Bronchus fibroblast of lung (primary cell): ENCODE results near the gene SLC39A5. TPM values are rescaled to one million over a fixed set of nuclear protein-coding genes. Genes with fewer than 3 reads are reported as not detected.

Source experiments
- total RNA-seq: library from RNA; depleted of rRNA; stranded (reverse); fragments of >200 nt; gene quantifications from 2 replicates; pipeline ENCODE4 v1.2.3, GENCODE V29; 2015

Gene SLC39A5
- total RNA-seq = 0.15 TPM in 1 of 2 replicates, not detected in the other

GRCh38 chr12:56229916-56230431 is at the start of gene SLC39A5:
SLC39A5 (plus strand) TSS chr12:56230051; CDS start chr12:56231275, 1,224 bp downstream.

GRCh38 chr12:56189099-56189917 is 40.5 kb upstream of the SLC39A5 start, which contains the start of gene SMARCC2:
SMARCC2 (minus strand) TSS chr12:56189483; CDS start chr12:56189461, 22 bp downstream.

GRCh38 chr12:56221757-56222530 is 7.9 kb upstream of the SLC39A5 start, which contains the start of gene RNF41:
RNF41 (minus strand) TSS chr12:56221922; CDS start chr12:56214047, 7,875 bp downstream.

GRCh38 chr12:56224102-56224701 is 5.6 kb upstream of the SLC39A5 start, which contains the start of gene NABP2:
NABP2 (plus strand) TSS chr12:56224342; CDS start chr12:56224857, 515 bp downstream.

GRCh38 chr12:56258068-56258819 is 28.4 kb downstream of the SLC39A5 start, which contains the start of gene ANKRD52:
ANKRD52 (minus strand) TSS chr12:56258384; CDS start chr12:56258269, 115 bp downstream.

GRCh38 chr12:56266693-56267442 is 37.0 kb downstream of the SLC39A5 start, which contains the start of gene COQ10A:
COQ10A (plus strand) TSS chr12:56266942; CDS start chr12:56267119, 177 bp downstream.

Other genes with a start within 250 kb of the SLC39A5 start
- gene SUOX, start 232.8 kb upstream of the SLC39A5 start, total RNA-seq = 12.4 and 14.6 TPM in 2 replicates
- 1.2 and 4.4 TPM in 2 replicates for gene IKZF4, start 209.0 kb upstream of the SLC39A5 start, total RNA-seq
- 2,167 and 2,638 TPM in 2 replicates for gene RPS26, start 188.1 kb upstream of the SLC39A5 start, total RNA-seq
- 0.17 and 0.45 TPM in 2 replicates for gene ERBB3, start 149.9 kb upstream of the SLC39A5 start, total RNA-seq
- 212 and 232 TPM in 2 replicates for gene PA2G4, start 125.5 kb upstream of the SLC39A5 start, total RNA-seq
- gene RPL41, start 113.4 kb upstream of the SLC39A5 start, total RNA-seq = 2,695 and 3,059 TPM in 2 replicates
- gene ZC3H10, start 111.8 kb upstream of the SLC39A5 start, total RNA-seq = 3.3 and 4.4 TPM in 2 replicates
- gene ESYT1, start 101.8 kb upstream of the SLC39A5 start, total RNA-seq = 249 and 252 TPM in 2 replicates
- gene MYL6B, start 77.5 kb upstream of the SLC39A5 start, total RNA-seq = 101 and 114 TPM in 2 replicates
- 2,547 and 2,551 TPM in 2 replicates for gene MYL6, start 71.7 kb upstream of the SLC39A5 start, total RNA-seq
- 32.6 and 33.3 TPM in 2 replicates for gene SMARCC2, start 40.6 kb upstream of the SLC39A5 start, total RNA-seq
- gene RNF41, start 8.1 kb upstream of the SLC39A5 start, total RNA-seq = 56.3 and 58.7 TPM in 2 replicates
- gene NABP2, start 5.7 kb upstream of the SLC39A5 start, total RNA-seq = 53.5 and 63.5 TPM in 2 replicates
- gene ANKRD52, start 28.3 kb downstream of the SLC39A5 start, total RNA-seq = 10.9 and 15.1 TPM in 2 replicates
- gene COQ10A, start 36.9 kb downstream of the SLC39A5 start, total RNA-seq = 7.1 and 7.3 TPM in 2 replicates
- 123 and 126 TPM in 2 replicates for gene CS, start 70.3 kb downstream of the SLC39A5 start, total RNA-seq
- 63.4 and 79.1 TPM in 2 replicates for gene CNPY2, start 85.9 kb downstream of the SLC39A5 start, total RNA-seq
- gene PAN2, start 103.9 kb downstream of the SLC39A5 start, total RNA-seq = 14.6 TPM in 2 replicates
- 0.15 TPM in 1 of 2 replicates, not detected in the other for gene IL23A, start 108.8 kb downstream of the SLC39A5 start, total RNA-seq
- 78.0 and 79.9 TPM in 2 replicates for gene STAT2, start 130.1 kb downstream of the SLC39A5 start, total RNA-seq
- not detected in 2 replicates for gene APOF, start 132.8 kb downstream of the SLC39A5 start, total RNA-seq
- gene TIMELESS, start 219.4 kb downstream of the SLC39A5 start, total RNA-seq = 22.7 and 24.5 TPM in 2 replicates
- not detected in 2 replicates for gene MIP, start 224.6 kb downstream of the SLC39A5 start, total RNA-seq
- gene SPRYD4, start 238.5 kb downstream of the SLC39A5 start, total RNA-seq = 1.2 and 1.3 TPM in 2 replicates